B cell (primary cell): ENCODE results near the gene ANKS1A. TPM values are rescaled to one million over a fixed set of nuclear protein-coding genes. Genes with fewer than 3 reads are reported as not detected.
"Not testable (repeated sequence)": the region's sequence is repeated elsewhere in the genome, so short reads cannot be mapped to it uniquely, and the experiment has no call there.

ENCODE experiments used
- ATAC-seq: fragments of 200-7000 bp; cut with Tn5 transposase; one replicate; pipeline ENCODE4 v1.10.0; 2021; ENCODE audit warnings: low read depth, mild to moderate bottlenecking, moderate number of reproducible peaks, moderate library complexity
- CTCF ChIA-PET: fragments of 350-600 bp; sonication (Branson Sonifier 250); formaldehyde crosslinking; loops from one replicate; lab custom pipeline; 2021; ENCODE audit warnings: antibody characterized with exemption, inconsistent platforms; lab: Charles Lee
- POLR2A ChIA-PET: fragments of 350-600 bp; sonication (Branson Sonifier 250); formaldehyde crosslinking; loops from one replicate; lab custom pipeline; 2021; ENCODE audit warnings: antibody characterized with exemption; lab: Charles Lee
- DNase-seq: peaks from one replicate; pipeline ENCODE4 v3.0.0; 2013
- H2AFZ ChIP-seq: 2 replicates; pipeline ENCODE4 v1.6.1; 2012; ENCODE audit warnings: mild to moderate bottlenecking, low read depth, low read length; ENCODE audit not compliant: insufficient read depth, poor library complexity, severe bottlenecking
- H3K27ac ChIP-seq, 2 donors: 1 replicate in 1 of 2; 2 replicates in 1 of 2; pipeline ENCODE4 v1.5.1; 2012 to 2013; ENCODE audit warnings: low read length in 2 of 2, mild to moderate bottlenecking in 2 of 2, moderate library complexity in 1 of 2
- H3K27me3 ChIP-seq, 4 experiments: fragments of 200-600 bp in 1 of 4; sonication (generic) in 1 of 4; replicated peaks in 1 of 4; 1 replicate in 2 of 4; 2 replicates in 2 of 4; pipeline versions ENCODE4 v1.6.1 to v1.7.0; 2013 to 2016; ENCODE audit warnings: low read length in 3 of 4, mild to moderate bottlenecking in 2 of 4, mixed read lengths in 1 of 4, moderate library complexity in 1 of 4; ENCODE audit not compliant: insufficient read depth in 4 of 4, control insufficient read depth in 3 of 4; ENCODE audit errors: control extremely low read depth in 1 of 4
- H3K36me3 ChIP-seq, 2 experiments: replicated peaks in 1 of 2; 1 replicate in 1 of 2; 2 replicates in 1 of 2; pipeline versions ENCODE4 v1.6.1 to v1.7.1; 2013; ENCODE audit warnings: low read length in 1 of 2; ENCODE audit not compliant: insufficient read depth in 2 of 2, control insufficient read depth in 1 of 2; ENCODE audit errors: control extremely low read depth in 1 of 2, extremely low read depth in 1 of 2
- H3K4me1 ChIP-seq, 2 donors: fragments of 200-600 bp in 1 of 2; sonication (generic) in 1 of 2; 1 replicate in 1 of 2; 2 replicates in 1 of 2; pipeline versions ENCODE4 v1.5.1 to v1.6.1; 2013 to 2017; ENCODE audit warnings: low read length in 2 of 2; ENCODE audit not compliant: control insufficient read depth in 2 of 2, insufficient read depth in 2 of 2
- H3K4me2 ChIP-seq: replicated peaks from 2 replicates; pipeline ENCODE3; 2012; ENCODE audit warnings: mild to moderate bottlenecking, low read depth, low read length; ENCODE audit not compliant: poor library complexity, severe bottlenecking
- H3K4me3 ChIP-seq, 5 experiments: fragments of 200-600 bp in 1 of 5; sonication (generic) in 1 of 5; 1 replicate in 3 of 5; 2 replicates in 2 of 5; pipeline versions ENCODE4 v1.5.1 to v1.7.0; 2011 to 2016; ENCODE audit warnings: low read length in 4 of 5, mild to moderate bottlenecking in 4 of 5, low read depth in 2 of 5, control low read depth in 1 of 5, moderate library complexity in 1 of 5; ENCODE audit not compliant: insufficient read depth in 1 of 5; ENCODE audit errors: control extremely low read depth in 1 of 5, extremely low read depth in 1 of 5
- H3K79me2 ChIP-seq: fragments of 200-600 bp; sonication (generic); one replicate; pipeline ENCODE4 v1.6.0; 2016; ENCODE audit warnings: low read length; ENCODE audit not compliant: control insufficient read depth, insufficient read depth
- H3K9ac ChIP-seq: fragments of 200-600 bp; sonication (generic); 2 replicates; pipeline ENCODE4 v1.6.1; 2017; ENCODE audit warnings: mild to moderate bottlenecking, low read length, moderate library complexity
- H3K9me3 ChIP-seq, 3 donors: one replicate each; pipeline versions ENCODE4 v1.6.1 to v1.7.1; 2013; ENCODE audit warnings: low read length in 2 of 3; ENCODE audit not compliant: control insufficient read depth in 2 of 3, insufficient read depth in 1 of 3; ENCODE audit errors: control extremely low read depth in 1 of 3
- H4K20me1 ChIP-seq: 2 replicates; pipeline ENCODE4 v1.6.0; 2012; ENCODE audit warnings: mild to moderate bottlenecking, low read length; ENCODE audit not compliant: insufficient read depth, control insufficient read depth, poor library complexity, severe bottlenecking
- H3K27ac Mint-ChIP-seq: one replicate; pipeline ENCODE4 v1.8.0; 2021; ENCODE audit warnings: mixed read lengths
- H3K27me3 Mint-ChIP-seq: one replicate; pipeline ENCODE4 v1.8.0; 2021; ENCODE audit warnings: mixed read lengths
- H3K4me1 Mint-ChIP-seq: one replicate; pipeline ENCODE4 v1.8.0; 2021; ENCODE audit warnings: mixed read lengths
- H3K4me3 Mint-ChIP-seq: one replicate; pipeline ENCODE4 v1.8.0; 2021; ENCODE audit warnings: mixed read lengths
- H3K9me3 Mint-ChIP-seq: one replicate; pipeline ENCODE4 v1.8.0; 2022; ENCODE audit warnings: mixed read lengths; ENCODE audit not compliant: insufficient read depth
- WGBS: methylation state at CpG from one replicate; pipeline ENCODE4 v1.1.5; 2013; ENCODE audit warnings: missing lambda C conversion rate; ENCODE audit not compliant: insufficient coverage; 5-methylcytosine and 5-hydroxymethylcytosine counted together
- intact Hi-C: fragments of 100-400 bp; cut with micrococcal nuclease; formaldehyde crosslinking; loops from one replicate; pipeline ENCODE4 v1.10.0; 2022
- polyA plus RNA-seq: library from polyadenylated mRNA; depleted of rRNA; stranded (reverse); fragments of >200 nt; gene quantifications from 2 replicates; pipeline ENCODE4 v1.2.3, GENCODE V29; 2012
- total RNA-seq, 2 donors: library from RNA; stranded (reverse); fragments of 120-200 nt in 1 of 2; gene quantifications; 1 replicate in 1 of 2; 2 replicates in 1 of 2; pipeline versions ENCODE4 v1.2.3 to v1.2.4, GENCODE V29; 2013 to 2022

The ANKS1A gene
- total and polyA plus RNA-seq, 2 donors (not counting 1 experiment from before 2014, with no cell fraction given) = 3.4 to 19.7 TPM

DNA sequence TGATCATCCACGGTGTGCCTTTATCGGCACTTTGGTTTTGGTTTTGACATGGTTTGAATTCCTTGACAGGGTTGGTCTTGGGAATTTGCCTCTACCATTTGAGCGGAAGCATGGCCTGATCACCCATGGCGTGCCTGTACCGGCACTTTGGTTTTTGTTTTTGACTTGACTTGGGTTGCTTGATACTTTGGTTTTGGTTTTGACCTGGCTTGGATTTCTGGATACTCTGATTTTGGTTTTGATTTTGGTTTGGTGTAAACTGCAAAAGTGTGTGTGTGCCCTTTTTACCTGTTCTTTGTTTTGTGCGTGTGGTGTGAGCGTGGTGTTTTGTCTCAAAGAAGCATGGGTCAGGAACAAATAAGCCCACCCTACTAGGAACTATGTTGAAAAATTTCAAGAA is 110.1 kb downstream of the ANKS1A start:
- H3K4me3 ChIP-seq, H3K9ac ChIP-seq, H3K27ac Mint-ChIP-seq, DNase-seq, CTCF ChIA-PET, H3K27ac ChIP-seq, H3K9me3 Mint-ChIP-seq, H4K20me1 ChIP-seq, H3K4me1 Mint-ChIP-seq, intact Hi-C loops, H3K4me1 ChIP-seq, H3K27me3 ChIP-seq, H3K27me3 Mint-ChIP-seq, H3K4me2 ChIP-seq, H3K79me2 ChIP-seq, H2AFZ ChIP-seq, ATAC-seq, H3K4me3 Mint-ChIP-seq, POLR2A ChIA-PET, H3K9me3 ChIP-seq: not testable (repeated sequence)
- peaks cover 10 to 15% of the 10 kb centered on the region in 2 experiments for H3K36me3 ChIP-seq
- 100% methylated on average over 5 of the region's 7 CpGs for WGBS

DNA sequence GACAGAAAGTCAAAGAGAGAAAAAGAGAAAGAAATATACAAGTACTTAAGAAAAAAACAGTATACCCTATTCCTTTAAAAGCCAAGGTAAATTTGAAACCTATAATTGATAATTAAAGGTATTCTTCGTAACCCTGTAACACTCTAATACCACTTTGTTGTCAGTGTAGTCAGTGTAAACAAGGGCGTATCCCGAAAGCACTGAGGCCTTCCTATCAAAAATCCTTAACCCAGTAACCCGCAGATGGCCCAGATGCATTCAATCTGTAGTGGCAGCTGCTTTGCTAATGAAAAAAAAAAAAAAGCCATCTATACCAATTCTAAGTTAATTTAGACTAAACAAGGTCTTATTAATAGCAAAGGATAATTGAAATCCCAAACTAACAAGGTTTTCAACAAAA is 110.9 kb downstream of the ANKS1A start:
- no CpG with 5 or more reads among the region's 4 CpGs for WGBS
- H3K27ac Mint-ChIP-seq, ATAC-seq: not testable (repeated sequence)

DNA sequence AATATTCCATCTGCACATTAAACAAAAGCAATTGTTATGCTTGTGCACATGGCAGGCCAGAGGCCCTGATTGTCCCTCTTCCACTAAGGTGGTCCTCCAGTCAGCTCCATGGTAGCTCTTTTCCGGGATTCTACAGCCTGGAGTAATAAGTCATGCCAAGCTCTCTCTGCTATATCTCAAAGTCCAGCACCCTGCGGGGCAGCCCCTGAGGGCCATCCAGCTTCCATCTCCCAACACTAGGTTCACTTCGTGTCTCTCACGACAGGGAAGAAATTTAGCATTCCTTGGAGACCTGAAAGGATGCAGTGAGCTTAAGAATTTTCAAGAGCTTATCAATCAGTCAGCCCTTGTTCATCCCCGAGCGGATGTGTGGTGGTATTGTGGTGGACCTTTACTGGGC is 112.3 kb downstream of the ANKS1A start:
- ATAC-seq, H3K9ac ChIP-seq, H3K27me3 Mint-ChIP-seq, H3K9me3 ChIP-seq, H3K4me3 Mint-ChIP-seq, CTCF ChIA-PET, H3K36me3 ChIP-seq, H3K4me1 Mint-ChIP-seq, intact Hi-C loops, H3K9me3 Mint-ChIP-seq, H3K27me3 ChIP-seq, H3K4me3 ChIP-seq, H3K27ac Mint-ChIP-seq, H3K27ac ChIP-seq, DNase-seq, H2AFZ ChIP-seq, POLR2A ChIA-PET, H3K4me2 ChIP-seq, H3K4me1 ChIP-seq, H4K20me1 ChIP-seq, H3K79me2 ChIP-seq: not testable (repeated sequence)
- WGBS = 100% methylated on average over 1 of the region's 6 CpGs

More for the DNA sequence above, 110.9 kb downstream of the ANKS1A start:
- H3K9me3 Mint-ChIP-seq, H3K27ac ChIP-seq, H3K4me1 ChIP-seq, H3K9me3 ChIP-seq, H3K27me3 ChIP-seq, H2AFZ ChIP-seq, H3K4me1 Mint-ChIP-seq, H3K4me3 Mint-ChIP-seq, H3K27me3 Mint-ChIP-seq, intact Hi-C loops, H3K79me2 ChIP-seq, DNase-seq, H3K9ac ChIP-seq, H3K36me3 ChIP-seq, H3K4me3 ChIP-seq, CTCF ChIA-PET, H3K4me2 ChIP-seq, POLR2A ChIA-PET, H4K20me1 ChIP-seq: not testable (repeated sequence)

DNA sequence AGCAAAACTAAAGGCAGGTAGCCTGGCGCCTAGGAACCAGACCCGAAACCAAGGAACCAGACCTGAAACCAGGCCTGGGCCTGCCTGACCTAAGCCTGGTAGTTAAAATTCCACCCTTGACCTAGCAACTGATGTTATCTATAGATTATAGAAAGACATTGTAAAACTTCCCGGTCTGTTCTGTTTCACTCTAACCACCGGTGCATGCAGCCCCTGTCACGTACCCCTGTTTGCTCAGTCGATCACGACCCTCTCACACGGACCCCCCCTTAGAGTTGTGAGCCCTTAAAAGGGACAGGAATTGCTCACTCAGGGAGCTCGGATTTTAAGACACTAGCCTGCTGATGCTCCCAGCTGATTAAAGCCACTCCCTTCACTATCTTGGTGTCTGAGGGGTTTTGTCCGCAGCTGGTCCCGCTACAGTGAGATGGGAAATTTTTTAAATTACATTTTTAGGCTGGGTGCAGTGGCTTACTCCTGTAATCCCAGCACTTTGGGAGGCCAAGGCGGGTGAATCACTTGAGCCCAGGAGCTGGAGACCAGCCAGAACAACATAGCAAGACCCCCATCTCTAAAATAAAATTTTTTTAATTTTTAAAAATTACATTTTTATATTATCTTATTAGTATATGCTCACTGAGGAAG is 115.0 kb downstream of the ANKS1A start:
- H3K9me3 ChIP-seq, POLR2A ChIA-PET: not testable (repeated sequence)
- CTCF ChIA-PET = interaction anchor here (0.9 kb wide), 1 partner anchor 17 kb away, joined by 3 read pairs; no protein-coding TSS in a partner anchor

More for the DNA sequence above, 115.0 kb downstream of the ANKS1A start:
- H3K36me3 ChIP-seq, H2AFZ ChIP-seq, H3K9me3 Mint-ChIP-seq, H3K79me2 ChIP-seq, H3K27me3 Mint-ChIP-seq, intact Hi-C loops, H3K27ac Mint-ChIP-seq, DNase-seq, H3K4me3 Mint-ChIP-seq, H3K4me1 Mint-ChIP-seq, H3K4me1 ChIP-seq, ATAC-seq, H3K27me3 ChIP-seq, H3K9ac ChIP-seq, H4K20me1 ChIP-seq, H3K27ac ChIP-seq, H3K4me2 ChIP-seq, H3K4me3 ChIP-seq: not testable (repeated sequence)
- no CpG with 5 or more reads among the region's 12 CpGs for WGBS
